HG03520 (cell line): Measurements from ENCODE around the gene ZEB2.
A peak's percentile ranks its signal among the peaks of the same experiment; 100 is the strongest.

Experiments
- ATAC-seq: cut with Tn5 transposase; IDR thresholded peaks from one replicate; pipeline ENCODE4 v1.9.1; 2021; ENCODE audit warnings: mild to moderate bottlenecking, moderate library complexity; ENCODE audit not compliant: unreplicated experiment

ZEB2 gene

DNA sequence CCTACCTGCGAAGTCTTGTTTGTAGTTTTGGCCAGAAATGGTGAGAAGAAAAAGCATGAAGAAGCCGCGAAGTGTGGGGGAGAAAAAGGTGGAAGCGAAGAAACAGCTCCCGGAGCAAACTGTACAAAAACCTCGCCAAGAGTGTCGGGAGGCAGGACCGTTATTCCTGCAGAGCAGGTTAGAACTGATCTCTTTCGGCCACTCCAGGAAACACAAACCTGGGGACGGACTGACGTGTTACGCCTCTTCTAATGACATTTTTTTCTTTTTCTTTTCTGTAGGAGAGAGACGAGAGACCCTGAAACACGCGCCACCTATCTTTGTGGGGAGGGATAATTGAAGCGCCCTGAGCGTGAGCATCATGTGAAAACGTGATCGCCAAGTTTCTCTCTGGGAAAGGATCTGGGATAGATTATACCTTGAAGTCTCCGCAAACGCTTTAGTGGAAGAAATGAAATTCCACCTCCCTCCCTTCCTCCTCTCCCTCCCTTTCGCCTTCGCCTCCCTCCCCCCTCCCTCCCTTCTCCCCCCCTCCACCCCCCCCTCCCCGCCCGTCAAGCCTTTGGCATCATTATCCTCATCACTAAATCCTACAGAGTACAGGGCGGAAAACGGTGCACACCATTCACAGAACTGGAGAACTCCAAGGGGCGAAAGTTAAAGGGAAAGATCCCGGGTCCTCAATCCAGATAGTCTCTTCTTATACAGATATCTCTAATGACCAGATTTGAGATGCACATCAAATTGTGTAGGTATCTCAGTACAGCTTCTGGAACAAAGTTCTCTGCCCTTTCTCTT is at the start of gene ZEB2:
ZEB2 (minus strand) TSS at position 186 of the 798 bp plus-strand sequence. CDS start 2,769 bp downstream, outside the sequence.
- ATAC-seq, result no peak

- no peak for ATAC-seq
Observed at GRCh38 chr2:144567745-144568144, 47.8 kb upstream of the ZEB2 start.

GRCh38 chr2:144566448-144566847 is 46.5 kb upstream of the ZEB2 start:
- no peak for ATAC-seq

DNA sequence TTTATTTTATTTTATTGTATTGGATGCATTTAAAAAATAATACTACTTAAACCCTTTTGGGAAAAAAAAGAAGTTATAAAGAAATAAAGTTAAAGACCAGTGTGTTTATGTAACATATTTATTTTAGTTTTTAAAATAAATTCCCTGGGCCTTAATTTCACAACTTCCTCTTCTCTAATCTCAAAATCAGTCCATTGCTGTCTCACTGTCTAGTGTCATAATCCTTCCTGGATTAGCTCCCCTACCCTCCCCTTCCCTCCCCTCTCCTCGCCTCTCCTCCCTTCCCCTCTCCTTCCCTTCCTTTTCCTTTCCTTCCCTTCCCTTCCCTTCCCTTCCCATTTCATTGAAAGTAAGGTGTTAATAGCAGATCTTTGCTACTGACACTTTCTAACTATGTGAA is 40.3 kb upstream of the ZEB2 start:
- no peak for ATAC-seq

GRCh38 chr2:144559681-144560080 is 39.8 kb upstream of the ZEB2 start:
- ATAC-seq, result no peak

DNA sequence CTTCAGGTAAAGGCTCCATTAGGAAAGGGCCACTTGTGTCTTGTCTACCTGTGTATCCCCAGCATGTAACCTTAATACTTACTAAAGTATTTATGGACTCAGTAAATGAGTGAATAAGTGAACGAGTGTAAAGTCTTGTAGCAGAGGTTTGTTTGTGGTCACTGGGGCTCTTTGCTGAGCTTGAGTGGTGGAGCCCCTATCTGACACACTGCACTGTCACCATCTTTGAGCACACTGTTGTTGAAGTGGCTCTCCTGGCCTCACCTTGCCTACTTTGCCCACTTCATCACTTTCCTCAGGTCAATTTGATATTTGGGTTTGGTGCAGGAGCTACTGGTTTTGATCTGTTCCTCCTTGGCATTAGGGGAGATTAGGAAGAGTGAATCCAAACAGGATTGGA is 39.3 kb upstream of the ZEB2 start:
- ATAC-seq, result no peak

DNA sequence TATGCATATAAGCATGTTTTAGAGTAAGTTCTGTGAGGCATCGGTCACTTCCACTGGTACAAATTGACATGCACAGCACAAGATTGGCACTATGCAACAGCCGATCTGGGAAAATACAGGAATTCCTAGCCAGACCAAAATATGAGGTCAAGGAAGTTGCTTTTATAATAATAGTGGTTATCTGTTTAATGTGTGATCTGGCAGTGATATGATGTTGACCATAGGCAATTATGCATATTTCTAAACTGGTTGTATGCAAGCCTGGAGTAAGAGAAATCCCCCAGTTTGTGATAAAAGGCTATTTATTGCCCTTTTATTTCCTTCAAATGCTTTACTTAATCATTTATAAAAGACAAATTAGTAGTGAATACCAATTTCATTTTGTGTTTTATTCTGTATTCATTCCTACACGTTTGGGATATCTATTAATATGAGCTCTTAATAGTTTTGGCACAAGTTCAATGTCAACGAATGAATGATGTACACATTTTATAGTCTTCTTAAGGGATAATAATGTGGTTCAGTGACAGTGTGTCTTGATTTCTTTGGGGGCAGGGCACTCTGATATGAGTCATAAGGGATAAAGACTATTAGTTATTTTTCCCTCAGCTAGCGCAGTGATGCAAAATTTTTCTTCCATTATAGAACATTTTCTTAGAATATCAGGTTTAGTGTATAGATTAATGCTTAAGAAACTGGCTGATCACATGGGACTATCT is 34.7 kb upstream of the ZEB2 start:
- no peak for ATAC-seq

- ATAC-seq, result no peak
Observed at GRCh38 chr2:144553379-144553778, 33.5 kb upstream of the ZEB2 start.

GRCh38 chr2:144552821-144553220 is 32.9 kb upstream of the ZEB2 start:
- no peak for ATAC-seq

DNA sequence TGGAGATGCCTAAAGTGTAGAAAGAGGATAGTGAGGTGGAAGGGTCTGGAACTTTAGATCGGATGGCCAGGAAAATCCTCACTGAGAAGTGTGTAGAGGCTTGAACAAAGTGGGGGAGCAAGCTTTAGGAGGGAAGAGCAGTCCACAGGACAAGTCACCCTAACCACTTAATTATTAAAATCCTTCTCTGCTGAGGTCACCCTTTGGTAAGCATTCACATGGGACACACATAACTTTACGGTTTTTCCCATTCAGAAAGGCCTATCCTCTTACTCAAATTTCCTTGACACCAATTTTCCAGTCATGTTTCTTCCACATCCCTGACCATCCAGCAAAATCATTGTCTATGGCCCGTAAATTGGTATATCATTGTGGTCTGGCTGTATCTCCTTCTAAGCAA is 31.0 kb upstream of the ZEB2 start:
- ATAC-seq, result no peak

- no peak for ATAC-seq
Observed at GRCh38 chr2:144550084-144550483, 30.2 kb upstream of the ZEB2 start.

DNA sequence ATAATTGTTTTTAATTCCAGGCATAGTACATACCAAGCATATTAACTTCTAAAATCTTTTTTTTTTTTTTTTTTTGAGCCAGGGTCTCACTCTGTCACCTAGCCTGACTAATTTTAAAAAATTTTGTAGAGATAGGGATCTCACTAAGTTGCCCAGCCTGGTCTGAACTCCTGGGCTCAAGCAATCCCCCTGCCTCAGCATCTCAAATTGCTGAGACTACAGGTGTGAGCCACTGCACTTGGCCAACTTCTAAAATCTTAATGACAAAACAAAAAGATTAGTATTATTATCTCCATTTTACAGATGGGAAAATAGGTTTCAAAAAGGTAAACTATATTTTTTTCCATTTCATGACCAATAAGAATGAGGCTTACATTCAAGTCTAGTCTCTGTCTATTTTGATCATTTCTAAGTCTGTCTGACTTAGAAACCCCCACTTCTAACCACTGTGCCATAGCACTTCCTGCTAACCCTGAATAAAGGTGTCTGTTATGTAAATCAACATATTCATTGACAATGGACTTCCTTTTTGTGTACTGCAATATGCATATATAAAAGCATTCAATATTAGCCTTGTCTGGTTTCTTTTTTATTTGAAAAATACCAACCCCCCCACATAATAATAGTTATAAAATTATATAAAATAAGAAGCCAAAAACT is 28.7 kb upstream of the ZEB2 start:
- ATAC-seq, result peak; percentile 82

DNA sequence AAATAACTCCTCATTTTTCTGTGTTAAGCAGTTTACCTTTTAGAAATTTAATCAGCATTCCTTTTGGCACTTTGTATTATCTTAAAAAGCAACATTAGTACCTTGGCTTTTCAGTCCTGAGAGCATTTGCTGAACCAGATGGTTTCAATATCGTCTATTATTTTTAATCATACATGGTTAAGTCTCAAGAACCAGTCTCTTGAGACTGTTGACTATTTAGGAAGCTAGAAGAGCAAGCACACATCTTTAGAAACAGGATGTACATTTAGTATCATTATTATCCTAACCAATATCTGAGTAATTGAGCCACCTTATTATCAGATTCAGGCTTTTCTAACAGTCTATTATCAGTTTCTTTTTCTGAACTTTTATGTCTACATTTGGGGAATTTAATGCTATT is 28.2 kb upstream of the ZEB2 start:
- ATAC-seq, result no peak

- ATAC-seq, result no peak
Observed at GRCh38 chr2:144547494-144547893, 27.6 kb upstream of the ZEB2 start.

DNA sequence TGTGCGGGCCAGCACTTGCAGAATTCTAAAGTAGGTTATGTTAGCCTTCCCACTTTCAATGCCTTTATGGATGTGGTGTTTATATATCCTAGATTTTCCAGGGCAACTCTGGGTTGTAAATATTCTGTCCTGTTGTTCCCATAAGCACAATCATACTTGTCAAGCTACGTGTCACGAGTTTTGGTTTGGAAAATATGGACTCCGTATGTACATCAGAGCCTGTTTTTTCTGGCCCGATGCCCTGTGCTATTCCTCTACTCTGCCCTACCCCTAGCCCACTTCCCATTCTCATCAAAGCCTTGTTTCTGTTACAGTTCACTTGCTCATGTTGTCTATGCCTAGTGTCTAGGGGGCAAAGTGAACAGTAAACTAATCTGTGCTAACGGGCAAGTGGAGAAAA is 27.0 kb upstream of the ZEB2 start:
- no peak for ATAC-seq

GRCh38 chr2:144545787-144546186 is 25.9 kb upstream of the ZEB2 start:
- ATAC-seq, result no peak

DNA sequence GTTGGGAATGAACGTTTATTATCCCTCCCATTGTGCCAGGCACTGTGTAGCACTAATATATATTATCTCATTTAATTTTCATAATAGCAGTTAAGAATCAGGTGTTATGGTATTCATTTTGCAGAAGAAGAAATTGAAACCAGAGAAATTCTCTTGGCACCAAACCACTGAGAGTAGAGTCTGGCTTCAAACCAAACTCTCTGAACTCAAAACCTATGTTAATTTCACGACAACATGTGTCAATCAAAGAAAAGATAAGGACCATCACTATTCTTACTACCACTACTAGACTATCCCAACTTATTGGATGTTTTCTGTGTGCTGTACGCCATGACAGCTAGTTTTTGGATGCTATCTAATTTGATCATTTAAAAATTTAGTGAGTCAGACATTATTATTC is 24.1 kb upstream of the ZEB2 start:
- ATAC-seq, result no peak

- ATAC-seq, result no peak
Observed at GRCh38 chr2:144541396-144541795, 21.5 kb upstream of the ZEB2 start.

GRCh38 chr2:144539289-144539782 is 19.4 kb upstream of the ZEB2 start:
- no peak for ATAC-seq

DNA sequence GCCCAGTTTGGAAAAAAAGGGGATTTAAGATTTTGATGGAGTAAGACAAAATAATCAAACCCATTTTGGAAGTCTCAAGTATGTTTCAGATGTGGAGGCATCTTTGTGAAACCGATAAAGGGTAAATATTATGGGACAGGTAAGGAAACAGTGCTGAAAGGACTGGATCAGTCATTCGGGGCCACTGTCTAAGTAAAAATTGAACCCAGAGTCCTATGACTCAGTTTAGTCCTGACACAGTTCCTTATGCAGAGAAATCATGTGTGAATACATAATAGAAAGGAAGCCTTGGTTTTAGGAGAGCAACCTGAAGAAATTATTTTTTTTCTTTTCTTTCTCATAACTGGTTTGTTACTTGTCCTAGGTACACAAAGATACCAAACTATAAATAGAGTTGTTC is 15.4 kb upstream of the ZEB2 start:
- ATAC-seq, result no peak

DNA sequence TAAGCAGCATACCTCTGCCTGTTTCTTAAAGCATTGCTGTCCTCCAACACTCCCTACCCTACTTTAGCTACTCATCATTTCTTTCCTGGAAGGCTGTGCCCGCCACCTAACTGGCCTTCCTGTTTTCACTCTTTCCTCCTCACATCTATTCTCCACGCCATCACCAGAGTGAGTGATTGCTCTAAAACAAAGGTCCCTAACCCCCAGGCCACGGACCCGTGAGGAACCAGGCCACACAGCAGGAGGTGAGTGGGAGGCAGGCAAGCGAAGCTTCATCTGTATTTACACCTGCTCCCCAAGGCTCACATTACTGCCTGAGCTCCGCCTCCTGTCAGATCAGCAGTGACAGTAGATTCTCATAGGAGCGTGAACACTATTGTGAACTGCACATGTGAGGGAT is 13.3 kb upstream of the ZEB2 start:
- no peak for ATAC-seq

DNA sequence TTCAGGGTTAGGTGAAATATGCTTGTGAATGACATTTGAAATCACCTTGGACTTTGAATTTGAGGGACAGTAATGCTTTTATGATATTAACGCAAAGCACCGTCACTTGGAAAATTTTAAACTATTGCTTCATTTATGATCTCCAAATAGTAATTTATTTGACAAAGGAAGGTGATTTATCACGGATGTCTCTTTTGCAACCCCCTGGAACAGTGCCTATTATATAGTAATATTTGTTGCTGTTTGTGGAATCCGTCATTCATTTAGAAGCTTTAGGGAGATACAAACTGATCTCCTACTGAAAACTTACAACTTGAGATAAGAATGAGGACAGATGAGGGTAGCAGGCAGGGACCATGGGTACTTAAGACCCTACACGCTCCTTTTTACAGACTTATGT is 10.7 kb upstream of the ZEB2 start:
- no peak for ATAC-seq
